ENCODE measurements around the gene CEP57.
"Not testable (repeated sequence)": the region's sequence is repeated elsewhere in the genome, so short reads cannot be mapped to it uniquely, and the experiment has no call there.

The CEP57 gene

GRCh38 chr11:95863486-95864140, 73.3 kb downstream of the CEP57 start:
- no peak for DNase-seq (ENCODE audit: low read depth)

- no peak for DNase-seq (ENCODE audit: low read depth)
Observed at GRCh38 chr11:95867105-95867504, 76.8 kb downstream of the CEP57 start.

DNA sequence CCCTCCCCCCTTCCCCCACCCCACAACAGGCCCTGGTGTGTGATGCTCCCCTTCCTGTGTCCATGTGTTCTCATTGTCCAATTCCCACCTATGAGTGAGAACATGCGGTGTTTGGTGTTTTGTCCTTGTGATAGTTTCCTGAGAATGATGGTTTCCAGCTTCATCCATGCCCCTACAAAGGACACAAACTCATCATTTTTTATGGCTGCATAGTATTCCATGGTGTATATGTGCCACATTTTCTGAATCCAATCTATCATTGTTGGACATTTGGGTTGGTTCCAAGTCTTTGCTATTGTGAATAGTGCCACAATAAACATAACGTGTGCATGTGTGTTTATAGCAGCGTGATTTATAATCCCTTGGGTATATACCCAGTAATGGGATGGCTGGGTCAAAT, 80.6 kb downstream of the CEP57 start:
- DNase-seq (ENCODE audit: low read depth), result not testable (repeated sequence)

DNA sequence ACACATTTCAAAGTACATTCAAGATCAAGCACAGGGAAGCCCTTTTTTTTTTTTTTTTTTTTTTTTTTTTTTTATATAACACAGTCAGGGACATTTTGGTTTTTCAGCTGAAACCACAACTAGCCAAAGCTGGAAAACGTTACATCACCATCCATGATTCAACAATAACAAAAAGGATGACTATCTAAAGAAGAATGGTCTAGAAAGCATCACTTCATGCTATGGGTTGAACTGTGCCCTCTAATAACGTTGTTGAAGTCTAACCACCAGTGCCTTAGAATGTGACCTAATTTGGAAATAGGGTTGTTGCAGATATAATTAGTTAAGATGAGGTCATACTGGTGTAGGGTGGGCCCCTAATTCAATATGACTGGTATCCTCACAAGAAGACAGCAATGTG, 87.0 kb downstream of the CEP57 start:
- DNase-seq (ENCODE audit: low read depth), result no peak

Data from activated T-helper 9 cell treated with anti-CD3 and anti-CD28 coated beads, Interleukin-2, amount 50 U/mL, for 16 hours (primary cell).